ENCODE data around the gene SASH1.
"Not testable (repeated sequence)": the region's sequence is repeated elsewhere in the genome, so short reads cannot be mapped to it uniquely, and the experiment has no call there.

The SASH1 gene

DNA sequence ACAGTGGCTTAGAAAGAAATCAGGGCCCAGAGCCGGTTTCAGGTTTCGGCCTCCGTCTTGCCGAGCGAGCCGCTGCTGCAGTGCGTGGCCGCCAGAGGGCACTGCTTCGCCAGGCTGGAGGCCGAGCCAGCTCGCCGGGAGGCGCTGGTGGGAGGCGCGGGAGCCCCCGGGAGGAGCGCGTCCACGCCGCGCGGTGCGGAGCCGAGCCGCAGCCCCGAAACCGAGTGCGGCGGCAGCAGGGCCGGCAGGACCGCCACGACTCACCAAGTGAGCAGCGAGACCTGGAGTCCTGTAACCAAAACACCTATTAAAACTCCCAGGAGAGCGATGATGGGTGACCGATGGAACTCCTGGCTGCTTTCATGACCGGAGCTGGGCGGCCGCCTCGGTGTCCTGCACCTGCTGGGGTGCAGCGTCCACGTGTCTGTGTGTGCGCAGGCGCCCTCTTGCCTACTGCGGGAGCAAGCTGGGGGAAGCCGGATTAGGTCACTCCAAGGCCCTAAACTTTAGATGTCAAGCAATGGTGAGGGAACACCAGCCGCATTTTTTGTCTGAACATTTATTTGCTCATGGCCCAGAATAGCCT lies 217.3 kb downstream of the SASH1 start:
- peak; percentile 51 for DNase-seq

DNA sequence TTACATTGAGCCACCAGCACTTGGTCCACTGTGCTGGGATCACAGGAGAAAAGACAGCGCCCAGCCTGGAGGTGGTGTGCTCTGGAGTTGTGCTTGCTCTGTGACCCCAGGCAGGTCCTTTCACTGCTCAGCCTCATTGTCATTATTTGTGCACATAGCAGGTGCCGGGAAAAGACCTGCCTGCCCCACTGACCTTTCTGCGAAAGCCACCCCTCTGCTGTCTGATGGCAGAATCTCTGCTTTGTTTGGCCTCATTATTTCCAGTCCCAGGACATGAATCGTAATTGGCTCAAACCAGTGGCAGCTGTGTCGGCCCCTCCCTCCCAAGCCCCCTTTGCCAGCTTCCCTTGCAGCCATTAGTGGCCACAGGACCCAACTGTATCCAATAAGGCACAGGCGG lies 219.0 kb downstream of the SASH1 start:
- DNase-seq: no peak

DNA sequence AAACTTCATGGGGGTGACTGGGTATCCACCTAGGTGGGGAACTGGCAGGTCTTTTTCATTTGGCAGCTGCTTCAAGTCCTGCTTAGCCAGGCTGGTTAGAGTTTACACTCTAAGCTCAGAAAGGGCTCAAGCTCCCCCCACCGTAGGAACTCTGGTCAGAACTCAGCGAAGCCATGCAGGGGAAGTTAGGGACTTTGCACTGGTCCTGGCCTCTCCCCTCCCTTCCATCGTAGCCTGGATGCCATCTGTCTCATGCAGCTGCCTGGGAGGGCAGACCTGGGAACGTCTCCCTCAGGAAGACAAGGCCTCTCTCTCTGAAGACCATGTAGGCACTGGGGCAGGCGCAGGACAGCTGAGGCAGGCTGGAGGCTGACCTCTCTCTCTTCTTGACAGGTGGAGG lies 220.4 kb downstream of the SASH1 start:
- no peak for DNase-seq

DNA sequence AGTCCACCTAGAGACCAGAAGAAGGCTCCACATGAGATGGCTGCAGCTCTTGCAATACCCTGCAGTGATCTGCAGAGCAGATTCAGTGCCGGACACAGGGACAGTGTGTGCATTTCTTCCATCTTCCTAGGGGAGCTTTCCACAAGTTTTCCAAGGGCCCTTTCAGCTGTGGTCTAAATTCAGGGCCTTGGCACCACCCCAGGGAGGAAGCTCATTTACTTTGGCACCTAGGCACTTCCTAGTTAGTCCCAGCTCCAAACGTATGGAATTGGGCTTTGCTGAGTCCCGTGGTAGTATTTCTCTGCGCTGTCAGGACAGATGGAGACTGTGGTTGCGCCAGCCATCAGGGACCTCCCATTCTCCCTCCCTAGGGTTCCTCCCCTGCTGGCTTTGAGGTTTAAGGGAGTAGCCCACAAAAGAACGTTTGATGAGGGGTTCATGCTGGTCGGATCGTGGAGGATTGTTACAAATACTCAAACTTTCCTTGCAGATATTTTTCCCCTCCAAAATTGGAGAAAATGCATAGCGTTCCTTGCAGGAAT lies 221.9 kb downstream of the SASH1 start:
- DNase-seq: no peak

DNA sequence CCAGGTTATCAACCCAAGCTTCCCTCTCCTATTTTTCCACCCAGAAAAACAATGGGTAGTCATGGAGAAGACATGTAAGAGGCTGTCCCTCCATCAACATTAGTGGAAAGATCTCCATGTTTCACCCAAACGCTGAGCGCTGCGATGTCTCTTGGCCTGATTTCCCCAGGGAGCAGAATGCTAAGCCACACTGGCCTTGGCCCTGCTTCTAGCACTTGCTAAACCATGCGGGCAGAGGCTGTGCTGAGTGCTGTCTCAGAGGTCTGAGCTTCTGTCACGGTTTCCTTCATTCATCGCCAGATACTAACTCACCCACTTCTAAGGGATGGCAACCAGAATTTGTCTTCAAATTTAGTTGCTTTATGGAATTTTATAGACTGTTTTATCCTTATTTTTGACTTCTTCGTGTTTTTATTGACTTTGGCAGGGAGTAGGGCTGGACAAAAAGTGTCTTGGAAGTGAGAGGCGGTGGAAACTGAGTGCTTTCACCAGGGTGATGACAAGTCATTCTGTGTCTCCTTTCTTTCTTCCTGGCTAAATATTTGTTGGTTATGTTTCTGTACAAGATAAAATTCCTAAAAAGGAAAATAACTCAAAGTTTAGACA lies 222.8 kb downstream of the SASH1 start:
- no peak for DNase-seq

DNA sequence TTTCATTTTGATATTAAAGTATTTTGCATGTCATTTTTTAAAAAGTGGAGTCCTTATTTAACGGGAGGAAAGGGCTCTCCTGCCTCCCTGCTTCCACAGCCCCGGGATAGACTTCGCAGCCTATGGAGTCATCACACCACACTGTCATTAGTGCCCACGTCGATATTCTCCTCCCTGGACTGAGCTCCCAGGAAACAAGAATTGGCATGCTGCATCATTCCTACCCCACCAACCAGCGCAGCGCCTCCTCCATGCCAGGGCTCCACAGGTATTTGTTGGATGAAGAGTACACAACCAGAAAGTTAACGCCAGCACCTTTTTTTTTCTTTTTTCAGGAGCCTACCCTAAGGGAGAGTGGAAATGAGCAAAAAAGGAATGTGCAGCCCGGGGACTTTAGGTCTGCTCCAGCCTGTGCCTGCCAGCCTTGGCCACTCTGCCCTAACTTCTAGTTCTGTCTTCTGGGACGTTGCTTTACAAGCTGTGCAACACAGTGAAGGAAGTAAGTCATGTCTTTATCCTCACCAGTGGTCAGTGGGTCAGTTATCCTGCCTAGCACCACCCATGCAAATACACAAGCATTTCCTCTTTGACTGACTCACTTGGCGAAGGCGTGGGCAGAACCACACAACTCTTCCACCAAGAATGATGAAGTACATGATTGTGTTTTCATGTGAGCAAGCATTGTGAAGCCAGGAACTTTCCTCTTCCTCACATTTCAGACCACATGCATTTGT lies 223.5 kb downstream of the SASH1 start:
- DNase-seq: peak; percentile 76

DNA sequence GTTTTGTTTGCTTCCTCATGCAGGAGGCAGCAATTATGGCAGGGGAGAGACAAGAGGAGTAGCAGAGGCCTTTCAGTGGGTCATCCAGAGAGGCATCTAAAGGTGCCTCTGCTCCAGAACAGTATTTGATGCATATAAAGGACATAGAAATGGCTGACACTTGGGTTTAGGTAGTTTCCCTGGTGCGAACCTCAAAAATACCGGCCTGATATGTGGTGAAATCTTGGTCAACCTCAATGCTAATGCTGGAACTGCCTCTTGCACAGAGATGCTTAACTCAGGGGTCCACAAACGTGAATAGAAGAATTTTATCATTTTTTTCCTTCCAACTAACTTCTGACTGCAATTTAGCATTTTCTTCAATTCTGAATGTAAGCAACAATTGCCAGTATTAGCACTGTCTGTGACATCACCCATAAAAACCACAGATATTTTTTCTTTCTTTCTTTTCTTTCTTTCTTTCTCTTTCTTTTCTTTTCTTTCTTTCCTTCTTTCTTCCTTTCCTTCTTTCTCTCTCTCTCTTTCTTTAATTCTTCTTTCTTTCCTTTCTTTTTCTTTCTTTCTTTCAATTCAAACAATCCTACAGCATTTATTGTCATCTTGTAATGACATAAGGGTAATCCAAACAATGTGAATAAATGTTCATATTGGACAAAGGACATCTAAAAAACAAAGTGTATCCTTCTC lies 224.2 kb downstream of the SASH1 start:
- DNase-seq: no peak

DNA sequence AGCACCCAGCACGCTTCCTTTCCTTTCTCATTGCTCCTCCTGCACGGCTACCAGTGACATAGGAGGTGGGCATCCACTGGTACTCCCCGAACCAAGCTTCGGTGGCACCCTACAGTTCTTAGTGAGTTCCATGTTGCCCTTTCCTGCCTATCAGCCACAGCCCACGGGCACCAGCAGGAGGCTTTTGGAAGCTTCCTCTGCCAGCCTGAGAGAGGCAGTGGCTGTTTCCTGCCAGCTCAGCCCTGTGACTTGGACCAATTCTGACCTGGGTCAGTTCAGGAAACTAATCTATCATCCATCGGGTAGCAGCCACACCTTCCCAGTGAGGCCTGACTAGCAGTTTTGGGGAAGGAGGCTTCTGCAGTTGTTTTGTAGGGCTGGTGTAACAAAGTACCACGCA lies 227.8 kb downstream of the SASH1 start:
- DNase-seq: no peak

DNA sequence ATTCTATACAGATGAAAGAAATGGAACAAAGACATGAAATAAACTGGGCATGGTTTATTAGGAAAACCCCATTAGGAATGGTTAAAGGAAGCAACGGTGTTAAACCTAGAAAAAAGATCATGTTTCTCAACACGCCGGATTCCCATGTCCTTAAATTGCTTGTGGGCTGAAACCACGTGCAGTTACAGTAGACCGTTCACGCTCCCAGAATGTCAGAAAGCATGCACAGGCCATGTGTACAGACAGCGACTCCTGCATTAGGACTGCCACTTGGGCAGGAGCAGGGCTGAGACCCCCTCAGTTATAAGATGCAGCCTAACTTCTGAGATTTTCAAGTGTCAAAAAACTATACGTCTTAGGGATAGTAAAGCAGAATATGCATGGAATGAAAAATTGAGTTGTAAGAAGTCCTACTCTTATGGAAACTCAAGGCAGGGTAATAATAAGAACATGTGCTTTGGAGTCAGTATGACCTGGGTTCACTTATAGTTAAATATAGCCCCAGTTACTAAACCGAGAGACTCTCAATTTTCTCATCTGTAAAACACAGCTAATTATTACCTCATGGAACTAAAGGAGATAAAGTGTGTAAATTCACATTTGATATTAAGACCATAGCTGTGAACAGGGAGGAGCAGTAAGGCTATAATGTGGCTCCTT lies 230.2 kb downstream of the SASH1 start:
- DNase-seq: no peak

DNA sequence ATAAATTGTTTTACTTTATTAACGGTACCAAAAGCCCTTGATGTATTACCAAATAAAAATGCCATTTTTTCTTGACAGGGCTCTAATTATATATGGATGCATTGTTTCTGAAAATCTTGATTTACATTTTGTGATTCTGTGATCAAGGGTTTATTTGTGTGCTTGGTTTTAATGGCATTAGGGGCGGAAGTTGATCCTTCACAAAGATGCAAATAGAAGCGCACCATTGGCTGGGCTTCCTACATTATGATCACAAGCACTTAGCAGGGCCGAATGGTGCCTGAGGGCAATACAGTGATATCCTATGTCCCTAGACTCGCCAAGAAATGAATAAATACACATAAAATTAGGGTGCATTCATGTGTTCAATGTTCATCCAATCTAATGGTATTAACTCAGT lies 231.3 kb downstream of the SASH1 start:
- DNase-seq: no peak

DNA sequence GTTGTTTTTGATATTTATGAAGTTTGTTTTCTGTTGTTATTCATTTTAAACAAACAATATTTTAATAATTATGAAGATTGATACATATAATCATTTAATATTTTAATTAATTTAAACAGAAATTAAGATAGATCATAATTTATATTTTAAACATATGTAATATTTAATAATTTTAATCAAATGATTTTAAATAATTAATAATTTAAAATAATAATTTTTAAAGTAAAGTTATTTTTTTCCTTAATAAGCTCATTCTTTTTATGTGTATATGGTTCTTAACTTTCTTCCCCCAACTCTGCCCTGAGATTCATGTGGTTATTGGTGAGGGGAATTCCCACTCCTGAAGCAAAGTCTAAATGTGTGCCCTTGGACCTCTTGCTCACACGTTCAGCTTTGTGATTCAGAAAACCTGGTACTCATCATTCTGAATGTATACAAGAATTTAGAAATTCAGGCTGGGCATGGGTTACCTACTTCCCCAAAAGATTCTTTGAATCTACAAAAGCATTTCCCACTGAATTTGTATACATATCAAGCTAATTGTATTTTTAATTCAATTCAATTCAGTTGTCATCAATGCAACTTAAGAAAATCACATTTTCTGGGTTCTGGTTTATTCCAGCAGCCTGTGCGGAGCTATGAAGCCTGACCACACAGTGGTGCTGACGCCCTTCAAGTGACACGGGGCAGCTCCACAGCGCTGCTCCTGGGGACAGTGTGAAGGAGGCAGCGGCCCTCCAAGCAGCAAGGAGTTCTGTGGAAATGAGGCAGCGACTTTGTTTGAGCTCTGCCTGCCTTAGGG lies 235.2 kb downstream of the SASH1 start:
- peak; percentile 78 for DNase-seq

DNA sequence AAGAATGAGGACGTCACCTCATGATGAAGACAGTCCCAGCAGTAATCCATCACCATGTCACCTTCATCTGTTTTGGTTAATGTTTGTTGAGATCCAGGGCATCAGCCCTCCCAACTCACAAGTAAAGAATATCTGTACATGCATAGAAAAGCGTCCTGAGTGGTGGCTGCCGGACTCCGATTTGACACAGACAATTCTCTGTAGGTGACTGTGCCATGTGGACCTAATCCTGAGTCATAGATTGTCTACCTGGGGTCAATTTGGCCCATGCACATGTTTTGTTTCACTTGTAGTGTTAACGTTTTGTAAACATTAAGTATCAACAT lies 235.8 kb downstream of the SASH1 start:
- DNase-seq: no peak

DNA sequence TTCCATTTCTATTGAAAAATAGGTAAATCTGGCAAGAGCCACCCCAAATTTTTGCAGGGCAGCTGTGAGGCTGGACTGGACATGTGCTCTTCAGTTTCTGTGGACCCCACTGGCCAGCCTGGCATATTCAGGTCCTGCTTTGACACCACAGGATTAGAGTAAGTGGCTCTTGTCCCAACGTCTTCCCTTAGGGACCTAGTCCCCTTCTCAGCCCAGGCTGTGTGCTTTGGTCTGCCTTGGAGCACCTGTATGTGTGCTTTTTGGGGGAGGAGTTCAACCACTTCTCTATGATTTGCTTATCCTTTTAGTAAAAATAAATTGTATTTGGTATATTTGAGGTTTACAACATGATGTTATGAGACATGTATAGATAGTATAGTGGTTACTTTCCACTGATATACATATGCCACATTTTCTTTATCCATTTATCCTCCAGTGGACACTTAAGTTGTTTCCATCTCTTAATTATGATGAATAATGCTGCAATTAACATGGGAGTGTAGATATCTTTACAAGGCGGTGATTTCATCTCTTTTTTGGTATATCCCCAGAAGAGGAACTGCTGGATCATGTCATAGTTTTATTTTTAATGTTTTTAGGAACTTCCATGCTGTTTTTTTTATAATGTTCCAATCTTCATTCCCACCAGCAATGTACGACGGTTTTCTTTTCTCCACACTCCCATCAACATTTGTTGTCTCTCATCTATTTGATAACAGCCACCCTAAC lies 236.4 kb downstream of the SASH1 start:
- DNase-seq: no peak

DNA sequence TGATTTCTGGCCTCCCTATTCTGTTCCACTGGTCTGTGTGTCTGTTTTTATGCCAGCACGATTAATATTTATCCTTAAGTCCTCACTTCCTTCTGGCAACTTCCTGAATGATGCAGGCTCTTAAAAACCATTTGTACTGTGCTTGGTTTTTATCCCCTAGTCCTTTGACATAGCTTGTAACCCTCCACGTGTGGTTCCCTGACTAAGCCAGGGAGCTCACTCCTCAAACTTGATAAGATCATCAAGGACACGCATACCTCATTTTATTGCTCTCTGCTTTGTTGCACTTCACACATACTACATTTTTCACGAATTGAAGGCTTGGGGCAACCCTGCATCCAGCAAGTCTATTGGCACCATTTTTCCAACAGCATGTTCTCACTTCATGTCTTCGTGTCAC lies 237.8 kb downstream of the SASH1 start:
- no peak for DNase-seq

DNA sequence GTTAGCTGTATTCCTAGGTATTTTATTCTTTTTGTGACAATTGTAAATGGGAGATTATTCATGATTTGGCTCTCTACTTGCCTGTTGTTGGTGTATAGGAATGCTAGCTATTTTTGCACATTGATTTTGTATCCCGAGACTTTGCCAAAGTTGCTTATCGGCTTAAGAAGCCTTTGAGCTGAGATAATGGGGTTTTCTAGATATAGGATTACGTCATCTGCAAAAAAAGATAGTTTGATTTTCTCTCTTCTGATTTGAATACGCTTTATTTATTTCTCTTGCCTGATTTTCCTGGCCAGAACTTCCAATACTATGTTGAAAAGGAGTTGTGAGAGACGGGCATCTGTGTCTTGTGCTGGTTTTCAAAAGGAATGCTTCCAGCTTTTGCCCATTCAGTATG lies 241.0 kb downstream of the SASH1 start:
- DNase-seq: no peak

DNA sequence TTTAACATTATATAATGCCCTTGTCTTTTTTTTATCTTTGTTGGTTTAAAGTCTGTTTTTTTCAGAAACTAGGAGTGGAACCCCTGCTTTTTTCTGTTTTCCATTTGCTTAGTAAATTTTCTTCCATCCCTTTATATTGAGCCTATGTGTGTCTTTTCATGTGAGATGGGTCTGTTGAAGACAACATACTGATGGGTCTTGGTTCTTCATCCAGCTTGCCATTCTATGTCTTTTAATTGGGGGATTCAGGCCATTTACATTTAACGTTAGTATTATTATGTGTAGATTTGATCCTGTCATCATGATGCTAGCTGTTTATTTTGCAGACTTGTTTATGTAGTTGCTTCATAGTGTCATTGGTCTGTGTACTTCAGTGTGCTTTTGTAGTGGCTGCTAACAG lies 243.0 kb downstream of the SASH1 start:
- not testable (repeated sequence) for DNase-seq

DNA sequence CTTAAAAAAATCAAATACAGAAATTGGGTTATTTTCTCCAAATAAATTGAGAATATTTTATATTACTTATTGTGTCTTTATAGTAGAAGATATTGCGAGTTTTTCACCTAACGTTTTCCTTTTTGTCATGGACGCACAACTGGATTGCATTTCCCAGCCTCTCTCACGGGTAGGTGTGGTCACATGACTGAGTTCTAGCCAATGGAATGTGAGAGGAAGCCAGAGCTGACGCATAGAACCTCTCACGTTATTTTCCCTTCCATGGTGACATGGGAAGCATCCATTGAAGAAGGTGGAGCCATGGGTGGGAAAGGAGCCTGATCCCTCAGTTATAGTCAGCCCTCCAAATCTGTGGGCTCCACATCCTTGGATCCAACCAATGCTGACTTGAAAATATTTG lies 248.2 kb downstream of the SASH1 start:
- DNase-seq: no peak

DNA sequence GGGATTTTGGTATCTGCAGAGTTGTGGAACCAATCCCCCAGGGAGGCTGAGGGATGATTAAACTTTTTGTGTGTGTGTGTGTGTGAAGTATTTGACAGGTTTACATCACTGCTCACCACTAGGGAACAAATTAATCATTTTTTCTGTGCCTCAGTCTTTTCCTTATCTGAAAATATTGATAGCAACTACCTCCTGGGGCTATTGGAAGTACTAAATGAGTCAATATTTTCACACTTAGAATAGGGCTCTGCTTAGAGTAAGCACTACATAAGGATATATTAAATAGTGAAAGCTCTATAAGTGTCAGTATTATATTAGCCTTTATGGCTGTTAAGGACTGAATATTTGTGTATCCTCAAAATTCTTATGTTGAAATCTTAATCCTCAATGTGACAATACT lies 249.0 kb downstream of the SASH1 start:
- DNase-seq: no peak

DNA sequence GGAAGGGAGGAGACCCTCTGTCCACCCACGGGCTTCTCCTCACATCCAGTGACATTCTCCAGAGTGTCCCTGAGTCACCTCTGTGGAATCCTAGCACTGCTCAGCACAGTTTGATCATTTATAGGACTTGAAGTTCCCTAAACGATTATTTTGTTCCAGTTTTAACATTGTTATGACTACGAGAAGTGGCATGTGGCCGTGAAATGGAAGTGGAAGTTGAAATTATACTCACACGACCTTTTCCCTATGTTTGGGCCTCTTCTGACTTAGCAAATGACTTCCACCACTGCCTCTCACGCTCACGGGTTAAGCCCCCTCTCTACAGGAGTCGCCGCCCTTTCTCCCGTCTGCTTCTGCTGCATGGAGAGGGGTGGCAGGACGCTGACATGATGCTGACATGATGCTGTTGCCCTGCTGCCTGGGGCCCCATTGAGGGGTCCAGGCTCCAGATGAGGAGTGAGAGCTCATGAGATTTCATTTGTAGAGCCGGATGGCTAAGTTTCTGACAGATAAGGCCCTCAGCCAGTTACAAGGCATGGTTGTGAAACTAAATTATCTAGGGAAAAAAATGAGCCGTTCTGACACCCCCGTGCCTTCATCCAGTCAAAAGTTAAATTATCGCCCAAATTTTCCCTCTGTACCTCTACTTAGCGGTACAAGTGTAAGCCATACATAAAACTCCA lies 250.6 kb downstream of the SASH1 start:
- peak; percentile 12 for DNase-seq

DNA sequence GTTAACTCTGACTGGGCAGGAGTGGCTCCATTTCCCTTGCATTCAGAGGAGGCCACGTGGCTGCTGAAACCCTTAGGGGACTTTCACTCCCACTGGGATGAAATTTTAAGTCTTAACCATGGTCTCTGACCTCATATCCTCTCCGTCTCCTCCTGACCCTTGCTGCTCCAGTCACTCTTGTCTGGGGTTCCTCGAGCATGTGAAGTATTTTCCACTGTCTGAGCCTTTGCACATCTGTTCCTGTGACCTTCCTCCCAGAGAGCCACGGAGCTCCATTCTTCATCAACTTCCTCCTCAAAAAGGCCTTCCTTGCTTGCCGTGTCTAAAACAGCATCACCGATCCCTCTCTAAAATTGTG lies 251.2 kb downstream of the SASH1 start:
- DNase-seq: no peak

DNA sequence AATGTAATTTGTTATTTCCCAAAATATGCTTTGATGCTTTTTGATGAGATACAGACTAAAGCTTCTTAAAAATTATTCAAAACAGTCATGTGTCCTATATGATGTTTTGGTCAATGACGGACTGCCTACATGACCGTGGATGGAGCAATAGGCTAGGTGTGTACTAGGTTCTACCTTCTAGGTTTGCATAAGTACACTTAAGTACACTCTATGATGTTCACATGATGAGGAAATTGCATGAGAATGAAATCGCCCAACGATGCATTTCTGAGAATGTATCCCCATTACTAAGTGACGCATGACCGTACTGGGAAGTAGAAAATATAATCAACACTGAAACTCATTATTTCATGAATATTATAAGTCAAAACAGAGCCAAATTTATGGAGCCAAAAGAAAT lies 252.9 kb downstream of the SASH1 start:
- DNase-seq: no peak

All from fibroblast of skin of right biceps (primary cell).